Measurements from ENCODE around the gene CTSH. TPM values are rescaled to one million over a fixed set of nuclear protein-coding genes. Genes with fewer than 3 reads are reported as not detected.
A peak's percentile ranks its signal among the peaks of the same experiment; 100 is the strongest.

CTSH gene
- total RNA-seq, 1 experiment from 2014 or later, result 178 TPM

DNA sequence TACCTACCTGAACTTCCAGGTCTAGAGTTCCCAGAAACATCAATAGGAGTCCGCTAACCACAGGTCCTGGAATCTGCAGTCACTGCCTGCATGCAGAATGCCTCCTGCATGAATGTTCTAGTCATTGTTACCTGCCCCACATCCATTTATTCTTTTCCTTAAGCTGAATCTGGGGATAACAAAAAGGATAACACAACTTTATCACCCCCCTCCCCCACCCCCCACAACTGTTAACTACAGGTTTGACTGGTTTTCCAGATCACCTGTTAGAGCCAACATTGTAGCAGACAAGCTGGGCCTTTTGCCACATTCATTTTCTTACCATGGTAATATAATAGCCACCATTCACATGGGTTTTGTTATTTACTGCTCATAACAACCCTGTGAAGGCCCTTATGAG is 4.6 kb upstream of the CTSH start:
- H3K27me3 ChIP-seq (ENCODE audit: control insufficient read depth, insufficient read depth, low read length), result no peaks in the 10 kb centered on the region
- H3K4me3 ChIP-seq (ENCODE audit: low read depth in 2 of 2, low read length in 2 of 2), result no peak overlapping the region
- peaks cover 43% of the 10 kb centered on the region for H3K4me1 ChIP-seq (ENCODE audit: control insufficient read depth, insufficient read depth, low read length)
- no peak for DNase-seq (ENCODE audit: low read depth, low spot score)
- BruUV-seq (replicated peaks), result no TSS peak
- peak overlapping the region; percentile 84; the same call in 1 of the 2 replicates for H3K27ac ChIP-seq (ENCODE audit: low read length)
- no peaks in the 10 kb centered on the region for H3K36me3 ChIP-seq (ENCODE audit: control insufficient read depth, insufficient read depth, low read length)
- intact Hi-C loops (cut with micrococcal nuclease; ENCODE audit: unreplicated experiment) (no loop called here), in situ Hi-C loops (cut with HindIII; ENCODE audit: low pct_unique_long_range_greater_than_20kb, low sequenced_read_pairs) (no loop called here)
- CTCF ChIA-PET, result no interaction called here
- no peak for ATAC-seq
- TF ChIP-seq, protein P1, sequence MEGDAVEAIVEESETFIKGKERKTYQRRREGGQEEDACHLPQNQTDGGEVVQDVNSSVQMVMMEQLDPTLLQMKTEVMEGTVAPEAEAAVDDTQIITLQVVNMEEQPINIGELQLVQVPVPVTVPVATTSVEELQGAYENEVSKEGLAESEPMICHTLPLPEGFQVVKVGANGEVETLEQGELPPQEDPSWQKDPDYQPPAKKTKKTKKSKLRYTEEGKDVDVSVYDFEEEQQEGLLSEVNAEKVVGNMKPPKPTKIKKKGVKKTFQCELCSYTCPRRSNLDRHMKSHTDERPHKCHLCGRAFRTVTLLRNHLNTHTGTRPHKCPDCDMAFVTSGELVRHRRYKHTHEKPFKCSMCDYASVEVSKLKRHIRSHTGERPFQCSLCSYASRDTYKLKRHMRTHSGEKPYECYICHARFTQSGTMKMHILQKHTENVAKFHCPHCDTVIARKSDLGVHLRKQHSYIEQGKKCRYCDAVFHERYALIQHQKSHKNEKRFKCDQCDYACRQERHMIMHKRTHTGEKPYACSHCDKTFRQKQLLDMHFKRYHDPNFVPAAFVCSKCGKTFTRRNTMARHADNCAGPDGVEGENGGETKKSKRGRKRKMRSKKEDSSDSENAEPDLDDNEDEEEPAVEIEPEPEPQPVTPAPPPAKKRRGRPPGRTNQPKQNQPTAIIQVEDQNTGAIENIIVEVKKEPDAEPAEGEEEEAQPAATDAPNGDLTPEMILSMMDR (IDR thresholded peaks at IDR 0.05), result no peak
- no peak for TF ChIP-seq SIN3A (IDR thresholded peaks at IDR 0.05; ENCODE audit: borderline replicate concordance, insufficient read depth, low read depth, low read length)
- POLR2A ChIA-PET, result no interaction called here
- H3K9me3 ChIP-seq (ENCODE audit: control insufficient read depth, insufficient read depth, low read depth, low read length), result no peaks in the 10 kb centered on the region

DNA sequence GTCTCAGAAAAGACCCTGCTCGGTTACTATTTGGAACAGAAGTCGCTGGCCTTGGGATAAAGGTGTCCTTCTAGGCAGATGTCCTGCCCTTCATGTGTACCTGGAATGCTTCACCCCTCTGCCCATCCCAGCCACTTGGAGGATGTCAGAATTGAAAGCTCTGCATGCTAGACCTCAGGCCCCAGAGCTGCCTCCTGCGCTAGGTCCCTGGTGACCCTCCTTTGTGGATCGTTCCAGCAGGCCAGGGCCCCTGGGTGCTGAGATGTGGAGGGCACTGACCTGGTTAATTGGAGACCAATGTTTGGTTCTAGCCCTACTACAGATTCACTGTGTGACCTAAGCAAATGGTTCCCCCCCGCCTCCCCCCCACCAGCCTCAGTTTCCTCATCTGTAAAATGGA is 2.7 kb upstream of the CTSH start:
- peaks cover 51% of the 10 kb centered on the region for H3K4me1 ChIP-seq (ENCODE audit: control insufficient read depth, insufficient read depth, low read length)

More for the DNA sequence above, 2.7 kb upstream of the CTSH start:
- ChIA-PET CTCF (no interaction called here), POLR2A (no interaction called here)
- intact Hi-C loops (cut with micrococcal nuclease; ENCODE audit: unreplicated experiment), result no loop called here
- peak overlapping the region; percentile 52; the same call in 1 of the 2 replicates for H3K27ac ChIP-seq (ENCODE audit: low read length)
- DNase-seq (ENCODE audit: low read depth, low spot score) (no peak), ATAC-seq (no peak)
- H3K36me3 ChIP-seq (ENCODE audit: control insufficient read depth, insufficient read depth, low read length), result no peaks in the 10 kb centered on the region
- BruUV-seq (replicated peaks), result no TSS peak
- no peaks in the 10 kb centered on the region for H3K9me3 ChIP-seq (ENCODE audit: control insufficient read depth, insufficient read depth, low read depth, low read length)
- TF ChIP-seq POLR2AphosphoS5 (IDR thresholded peaks at IDR 0.05; ENCODE audit: low read depth, low read length), result no peak
- TF ChIP-seq TCF7L2 (IDR thresholded peaks at IDR 0.05; ENCODE audit: low read depth, low read length), result no peak
- no peak for TF ChIP-seq REST (IDR thresholded peaks at IDR 0.05; ENCODE audit: insufficient read depth in 1 of 2, low read depth in 2 of 2, low read length in 1 of 2)
- no peak for TF ChIP-seq SIN3A (IDR thresholded peaks at IDR 0.05; ENCODE audit: borderline replicate concordance, insufficient read depth, low read depth, low read length)
- H3K4me3 ChIP-seq (ENCODE audit: low read depth in 2 of 2, low read length in 2 of 2), result no peak overlapping the region
- in situ Hi-C loops (cut with HindIII; ENCODE audit: low pct_unique_long_range_greater_than_20kb, low sequenced_read_pairs), result no loop called here
- H3K27me3 ChIP-seq (ENCODE audit: control insufficient read depth, insufficient read depth, low read length), result no peaks in the 10 kb centered on the region

Data from Panc1 (cell line).